HG03469 (cell line): ENCODE results near the gene PVR.
"Not testable (repeated sequence)": the region's sequence is repeated elsewhere in the genome, so short reads cannot be mapped to it uniquely, and the experiment has no call there.

Experiments
- ATAC-seq: cut with Tn5 transposase; IDR thresholded peaks from one replicate; pipeline ENCODE4 v1.9.1; 2021; ENCODE audit warnings: mild to moderate bottlenecking, moderate library complexity, moderate number of reproducible peaks; ENCODE audit not compliant: unreplicated experiment

PVR gene

GRCh38 chr19:44618640-44619357 is 24.9 kb upstream of the PVR start:
- ATAC-seq: no peak

- no peak for ATAC-seq
Observed at GRCh38 chr19:44620667-44621066, 23.0 kb upstream of the PVR start.

GRCh38 chr19:44621367-44621766 is 22.3 kb upstream of the PVR start:
- no peak for ATAC-seq

DNA sequence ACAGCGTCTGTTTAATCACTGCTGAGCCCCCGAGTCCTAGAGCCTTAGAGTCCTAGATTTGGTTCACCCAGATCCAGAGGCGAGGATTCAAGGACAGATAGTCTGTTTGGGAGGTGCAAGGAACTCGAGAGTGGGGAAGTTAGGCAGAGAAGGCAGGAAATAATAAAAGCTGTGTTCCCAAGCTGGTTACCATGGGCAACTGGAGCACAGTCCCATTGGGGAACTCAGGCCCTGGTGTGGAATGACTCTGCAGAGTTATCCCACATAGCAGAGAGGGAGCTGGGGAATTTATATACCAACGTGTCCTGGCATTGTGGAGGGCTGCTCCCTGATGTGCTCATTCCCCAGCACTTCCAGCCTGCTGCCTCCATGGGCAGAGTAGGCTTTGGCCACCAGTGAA is 20.6 kb upstream of the PVR start:
- ATAC-seq: no peak

GRCh38 chr19:44623626-44624025 is 20.1 kb upstream of the PVR start:
- ATAC-seq: no peak

DNA sequence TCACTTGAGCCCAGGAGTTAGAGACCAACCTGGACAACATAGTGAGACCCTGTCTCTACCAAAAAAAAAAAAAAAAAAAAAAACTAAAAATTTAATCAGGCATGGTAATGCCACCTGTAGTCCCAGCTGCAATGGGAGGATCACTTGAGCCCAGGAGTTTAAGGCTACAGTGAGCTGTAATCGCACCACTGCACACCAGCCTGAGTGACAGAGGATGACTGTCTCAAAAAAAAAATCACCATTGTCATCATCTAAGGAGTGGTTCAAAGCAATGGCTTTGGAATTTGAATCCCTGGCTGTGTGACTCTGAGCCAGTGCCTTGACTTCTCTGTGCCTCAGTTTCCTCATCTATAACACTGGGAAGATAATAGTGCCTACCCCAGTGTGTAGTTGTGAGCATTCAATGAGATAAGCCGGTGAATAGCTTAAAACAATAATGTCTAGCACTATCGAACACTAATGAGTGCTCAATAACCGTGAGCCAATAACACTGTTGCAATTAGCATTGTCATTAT is 18.8 kb upstream of the PVR start:
- no peak for ATAC-seq

GRCh38 chr19:44625637-44626036 is 18.1 kb upstream of the PVR start:
- not testable (repeated sequence) for ATAC-seq

DNA sequence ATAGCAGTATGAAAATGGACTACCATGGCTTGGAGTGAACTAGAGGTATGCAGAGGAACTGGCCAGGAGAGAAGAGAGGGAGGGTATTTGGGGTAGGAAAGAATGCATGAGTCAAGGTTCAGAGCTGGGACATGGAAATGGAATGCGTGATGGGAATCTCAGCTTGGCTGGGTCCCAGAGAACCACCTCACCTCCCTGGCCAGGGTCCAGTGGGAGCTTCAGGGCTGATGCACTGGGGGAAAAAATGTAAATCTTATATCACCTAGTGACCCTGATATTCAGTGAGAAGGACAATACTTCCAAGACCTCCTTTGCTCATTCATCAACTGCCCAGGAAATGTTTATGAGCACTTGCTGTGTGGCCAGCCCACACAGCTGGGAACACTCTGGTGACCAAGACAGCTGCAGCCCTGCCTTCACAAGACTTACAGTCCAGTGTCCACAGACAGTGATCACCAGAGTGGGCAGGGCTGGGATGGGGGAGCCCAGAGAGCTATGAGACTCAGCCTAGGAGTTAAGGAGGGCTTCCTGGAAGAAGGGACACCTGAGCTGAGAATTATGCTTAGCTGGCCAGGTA is 17.6 kb upstream of the PVR start:
- no peak for ATAC-seq

DNA sequence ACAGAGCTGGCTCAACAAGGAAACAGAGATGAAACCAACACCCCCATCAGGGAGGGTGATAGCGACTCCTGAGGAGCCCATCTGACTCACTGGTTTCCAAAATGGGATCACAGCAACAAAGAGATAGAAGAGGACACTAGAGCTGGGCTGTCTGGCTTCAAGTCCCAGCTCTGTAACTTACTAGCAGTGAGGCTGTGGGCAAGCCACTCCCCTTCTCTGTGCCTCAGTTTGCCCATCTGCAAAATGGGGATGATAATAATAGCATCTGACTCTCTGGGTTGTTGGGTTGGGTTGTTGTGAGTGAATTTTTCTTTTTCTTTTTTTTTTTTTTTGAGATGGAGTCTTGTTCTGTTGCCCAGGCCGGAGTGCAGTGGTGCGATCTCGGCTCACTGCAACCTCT is 16.1 kb upstream of the PVR start:
- ATAC-seq: no peak

DNA sequence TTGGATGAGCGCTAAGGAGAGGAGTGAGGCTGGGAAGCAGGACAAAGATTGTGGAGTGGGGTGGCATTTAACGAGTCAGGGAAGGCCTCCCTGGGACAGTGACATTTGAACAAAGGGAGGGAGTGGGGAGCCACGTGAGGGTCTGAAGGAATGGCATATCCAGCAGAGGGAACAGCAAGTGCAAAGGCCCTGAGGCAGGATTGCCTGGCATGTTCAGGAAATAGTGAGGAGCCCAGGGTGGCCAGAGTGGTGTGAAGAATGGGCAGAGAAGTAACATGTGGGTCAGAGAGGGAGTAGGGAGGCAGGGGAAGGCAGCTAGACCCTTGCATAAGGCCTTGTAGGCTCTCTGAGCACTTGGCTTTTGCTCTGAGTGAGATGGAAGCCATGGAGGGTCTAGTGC is 14.9 kb upstream of the PVR start:
- no peak for ATAC-seq

- ATAC-seq: not testable (repeated sequence)
Observed at GRCh38 chr19:44631611-44632010, 12.1 kb upstream of the PVR start.

GRCh38 chr19:44634058-44634457 is 9.7 kb upstream of the PVR start:
- ATAC-seq: not testable (repeated sequence)

DNA sequence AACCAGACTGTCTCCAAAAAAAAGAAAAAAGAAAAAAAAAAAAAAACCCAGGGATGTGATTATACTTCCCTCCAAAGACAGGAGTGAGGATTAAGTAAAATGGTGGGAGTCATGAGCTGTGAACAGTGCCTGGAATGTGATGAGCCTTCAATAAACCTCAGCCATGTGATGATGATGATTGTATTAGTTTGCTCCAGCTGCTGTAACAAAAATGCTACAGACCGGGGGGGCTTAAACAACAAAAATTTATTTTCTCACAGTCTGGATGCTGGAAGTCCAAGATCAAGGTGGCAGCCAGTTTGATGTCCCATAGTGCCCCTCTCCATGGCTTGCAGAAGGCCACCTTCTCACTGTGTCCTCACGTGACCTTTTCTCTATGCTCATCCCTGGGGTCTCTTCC is 8.9 kb upstream of the PVR start:
- ATAC-seq: no peak

DNA sequence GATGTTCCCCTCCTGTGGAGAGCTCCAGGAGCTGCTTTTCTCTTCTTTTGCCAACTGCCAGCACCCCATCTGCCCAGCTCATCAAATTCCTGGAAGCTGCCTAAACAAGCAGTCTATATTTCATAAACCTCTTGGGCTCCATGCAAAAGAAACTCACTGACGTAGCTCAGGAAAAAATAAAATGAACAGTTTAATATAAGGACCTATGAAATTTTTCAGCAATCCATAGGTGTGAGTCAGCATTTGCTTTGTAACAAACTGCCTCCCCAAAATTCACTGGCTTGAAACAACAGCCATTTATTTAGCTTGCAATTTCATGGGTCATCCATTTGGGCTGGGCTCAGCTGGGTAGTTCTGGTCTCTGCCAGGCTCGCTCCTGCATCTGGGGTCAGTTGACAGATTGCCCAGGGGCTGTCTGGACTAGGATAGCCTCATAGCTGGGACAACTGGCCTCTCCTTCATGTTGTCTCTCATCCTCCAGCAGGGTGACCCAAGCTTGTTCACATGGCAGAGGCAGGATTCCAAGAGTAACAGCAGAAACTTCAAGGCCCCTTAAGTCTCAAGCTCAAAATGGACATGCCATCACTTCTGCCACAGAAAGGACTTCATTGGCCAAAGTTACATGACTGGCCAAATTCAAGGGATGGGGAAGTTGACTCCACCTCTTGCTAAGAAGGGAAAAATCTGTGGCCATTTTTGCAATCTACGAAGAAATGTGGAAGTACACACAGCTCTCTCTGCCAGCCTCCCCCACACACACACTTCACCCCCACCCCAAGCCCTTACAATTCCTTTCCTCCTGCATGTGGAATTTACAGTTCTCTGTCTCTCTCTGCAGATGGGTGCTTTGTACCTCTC is 7.9 kb upstream of the PVR start:
- no peak for ATAC-seq

- ATAC-seq: no peak
Observed at GRCh38 chr19:44636439-44637389, 7.0 kb upstream of the PVR start.

GRCh38 chr19:44637390-44637764 is 6.3 kb upstream of the PVR start:
- ATAC-seq: no peak

GRCh38 chr19:44640518-44640917 is 3.2 kb upstream of the PVR start:
- no peak for ATAC-seq

GRCh38 chr19:44641501-44642265 is 2.0 kb upstream of the PVR start:
- no peak for ATAC-seq

- ATAC-seq: no peak
Observed at GRCh38 chr19:44642377-44642776, 1.3 kb upstream of the PVR start.
